H1 (cell line): Measurements from ENCODE around the gene VASN.

ENCODE experiments used
- BCL11A ChIP-seq, 2 experiments: IDR thresholded peaks; one replicate each; pipeline ENCODE4 v1.6.1; 2011; ENCODE audit warnings: low read depth in 2 of 2, low read length in 2 of 2, mild to moderate bottlenecking in 2 of 2
- CREB1 ChIP-seq: IDR thresholded peaks from 2 replicates; pipeline ENCODE4 v1.6.1; 2012; ENCODE audit warnings: inconsistent platforms
- EP300 ChIP-seq, 2 experiments: IDR thresholded peaks; 1 replicate in 1 of 2; 2 replicates in 1 of 2; pipeline ENCODE4 v1.6.1; 2011 to 2012; ENCODE audit warnings: low read depth in 2 of 2, low read length in 2 of 2, mild to moderate bottlenecking in 2 of 2, borderline replicate concordance in 1 of 2, inconsistent platforms in 1 of 2, moderate library complexity in 1 of 2
- EZH2 ChIP-seq: fragments of 200-600 bp; sonication (generic); IDR thresholded peaks from 2 replicates; pipeline ENCODE4 v1.7.1; 2012; ENCODE audit warnings: low read depth, mild to moderate bottlenecking, moderate library complexity, low read length, inconsistent platforms; ENCODE audit not compliant: severe bottlenecking
- HDAC2 ChIP-seq, 2 experiments: fragments of 300-600 bp in 1 of 2; sonication (generic) in 1 of 2; IDR thresholded peaks; 2 replicates each; pipeline ENCODE4 v1.6.1; 2011 to 2012; ENCODE audit warnings: low read depth in 2 of 2, low read length in 2 of 2, mild to moderate bottlenecking in 2 of 2, moderate library complexity in 2 of 2, borderline replicate concordance in 1 of 2, inconsistent platforms in 1 of 2
- NRF1 ChIP-seq: IDR thresholded peaks from 2 replicates; pipeline ENCODE4 v1.6.1; 2011; ENCODE audit warnings: mild to moderate bottlenecking, low read depth, low read length, improper control_type of control experiment
- PHF8 ChIP-seq: fragments of 200-600 bp; sonication (generic); conservative IDR thresholded peaks from 2 replicates; pipeline ENCODE4 v1.7.1; 2012; ENCODE audit warnings: low read depth, mild to moderate bottlenecking, inconsistent platforms, low read length, moderate library complexity
- POLR2A ChIP-seq, 2 experiments: IDR thresholded peaks; 1 replicate in 1 of 2; 2 replicates in 1 of 2; pipeline ENCODE4 v1.6.1; 2011; ENCODE audit warnings: low read depth in 2 of 2, low read length in 2 of 2, mild to moderate bottlenecking in 2 of 2; ENCODE audit errors: control extremely low read depth in 1 of 2
- RAD21 ChIP-seq, 2 experiments: IDR thresholded peaks in 1 of 2; conservative IDR thresholded peaks in 1 of 2; 2 replicates each; pipeline ENCODE4 v1.6.1; 2011; ENCODE audit warnings: low read depth in 2 of 2, low read length in 2 of 2, improper control_type of control experiment in 1 of 2, inconsistent platforms in 1 of 2, mild to moderate bottlenecking in 1 of 2, moderate library complexity in 1 of 2
- TAF7 ChIP-seq: optimal IDR thresholded peaks from 2 replicates; pipeline ENCODE3; 2011; ENCODE audit warnings: low read depth, mild to moderate bottlenecking, inconsistent platforms, low read length, moderate library complexity, borderline replicate concordance
- YY1 ChIP-seq: IDR thresholded peaks from 2 replicates; pipeline ENCODE4 v1.6.1; 2011; ENCODE audit warnings: low read depth, mild to moderate bottlenecking, low read length
- ZNF274 ChIP-seq: IDR thresholded peaks from 2 replicates; pipeline ENCODE4 v1.7.0; 2012; ENCODE audit warnings: low read length, borderline replicate concordance; ENCODE audit errors: extremely low read depth
- TF ChIP-seq, protein P1 (sequence below), 3 experiments: IDR thresholded peaks; 1 replicate in 2 of 3; 2 replicates in 1 of 3; pipeline versions ENCODE4 v1.5.1 to v1.6.1; 2011; ENCODE audit warnings: low read length in 3 of 3, mild to moderate bottlenecking in 3 of 3, inconsistent platforms in 2 of 3, low read depth in 1 of 3, moderate library complexity in 1 of 3; ENCODE audit not compliant: insufficient read depth in 1 of 3; ENCODE audit errors: control extremely low read depth in 1 of 3
- TF ChIP-seq, protein P2 (sequence below): IDR thresholded peaks from 2 replicates; pipeline ENCODE4 v1.6.1; 2012; ENCODE audit warnings: inconsistent platforms

DNA sequence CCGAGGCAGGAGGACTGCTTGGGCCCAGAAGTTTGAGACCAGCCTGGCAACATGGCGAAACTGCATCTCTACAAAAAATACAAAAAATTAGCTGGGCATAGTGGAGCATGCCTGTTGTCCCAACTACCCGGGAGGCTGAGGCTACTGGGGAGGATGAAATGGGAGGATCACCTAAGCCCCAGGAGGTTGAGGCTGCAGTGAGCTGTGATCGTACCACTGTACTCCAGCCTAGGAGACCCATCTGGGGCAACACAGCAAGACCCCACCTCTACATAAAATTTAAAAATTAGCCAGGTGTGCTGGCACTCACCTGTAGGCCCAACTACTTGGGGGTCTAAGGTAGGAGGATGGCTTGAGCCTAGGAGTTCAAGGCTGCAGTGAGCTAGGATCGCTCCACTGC lies 22.3 kb upstream of the VASN start:
- TF ChIP-seq NRF1 (no peak), POLR2A (IDR thresholded peaks at IDR 0.05; ENCODE audit: control extremely low read depth in 1 of 2, low read depth in 2 of 2, low read length in 2 of 2) (no peak), EP300 (IDR thresholded peaks at IDR 0.05; ENCODE audit: borderline replicate concordance in 1 of 2, low read depth in 2 of 2, low read length in 2 of 2) (no peak), ZNF274 (no peak), RAD21 (IDR thresholded peaks at IDR 0.05 in 1 of 2, conservative IDR thresholded peaks at IDR 0.05 in 1 of 2; ENCODE audit: low read depth in 2 of 2, low read length in 2 of 2) (no peak), EZH2 (no peak), BCL11A (IDR thresholded peaks at IDR 0.05; ENCODE audit: low read depth in 2 of 2, low read length in 2 of 2) (no peak), YY1 (no peak), TAF7 (no peak), CREB1 (no peak), HDAC2 (IDR thresholded peaks at IDR 0.05; ENCODE audit: borderline replicate concordance in 1 of 2, low read depth in 2 of 2, low read length in 2 of 2) (no peak), PHF8 (no peak)
- TF ChIP-seq, protein P1, sequence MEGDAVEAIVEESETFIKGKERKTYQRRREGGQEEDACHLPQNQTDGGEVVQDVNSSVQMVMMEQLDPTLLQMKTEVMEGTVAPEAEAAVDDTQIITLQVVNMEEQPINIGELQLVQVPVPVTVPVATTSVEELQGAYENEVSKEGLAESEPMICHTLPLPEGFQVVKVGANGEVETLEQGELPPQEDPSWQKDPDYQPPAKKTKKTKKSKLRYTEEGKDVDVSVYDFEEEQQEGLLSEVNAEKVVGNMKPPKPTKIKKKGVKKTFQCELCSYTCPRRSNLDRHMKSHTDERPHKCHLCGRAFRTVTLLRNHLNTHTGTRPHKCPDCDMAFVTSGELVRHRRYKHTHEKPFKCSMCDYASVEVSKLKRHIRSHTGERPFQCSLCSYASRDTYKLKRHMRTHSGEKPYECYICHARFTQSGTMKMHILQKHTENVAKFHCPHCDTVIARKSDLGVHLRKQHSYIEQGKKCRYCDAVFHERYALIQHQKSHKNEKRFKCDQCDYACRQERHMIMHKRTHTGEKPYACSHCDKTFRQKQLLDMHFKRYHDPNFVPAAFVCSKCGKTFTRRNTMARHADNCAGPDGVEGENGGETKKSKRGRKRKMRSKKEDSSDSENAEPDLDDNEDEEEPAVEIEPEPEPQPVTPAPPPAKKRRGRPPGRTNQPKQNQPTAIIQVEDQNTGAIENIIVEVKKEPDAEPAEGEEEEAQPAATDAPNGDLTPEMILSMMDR (IDR thresholded peaks at IDR 0.05; ENCODE audit: control extremely low read depth in 1 of 3, insufficient read depth in 1 of 3, low read depth in 1 of 3, low read length in 3 of 3), result no peak
- TF ChIP-seq, protein P2, sequence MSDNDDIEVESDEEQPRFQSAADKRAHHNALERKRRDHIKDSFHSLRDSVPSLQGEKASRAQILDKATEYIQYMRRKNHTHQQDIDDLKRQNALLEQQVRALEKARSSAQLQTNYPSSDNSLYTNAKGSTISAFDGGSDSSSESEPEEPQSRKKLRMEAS, result no peak
